ENCODE measurements around the gene FAM114A2. TPM values are rescaled to one million over a fixed set of nuclear protein-coding genes. Genes with fewer than 3 reads are reported as not detected.

Gene FAM114A2
- total RNA-seq, 2 donors from 2014 or later: 29.6 to 35.0 TPM

- intact Hi-C loops (cut with DNase I): no loop called here
- no peak for DNase-seq
- ATAC-seq: no peak
Observed at GRCh38 chr5:154000703-154001102, 38.0 kb downstream of the FAM114A2 start.

GRCh38 chr5:153999995-154000394 lies 38.7 kb downstream of the FAM114A2 start:
- intact Hi-C loops (cut with DNase I): no loop called here

GRCh38 chr5:153998768-153999167 lies 39.9 kb downstream of the FAM114A2 start:
- ATAC-seq (no peak), DNase-seq (no peak)
- intact Hi-C loops (cut with DNase I): no loop called here

More at GRCh38 chr5:153999995-154000394, 38.7 kb downstream of the FAM114A2 start:
- DNase-seq (no peak), ATAC-seq (no peak)

GRCh38 chr5:153998010-153998409 lies 40.7 kb downstream of the FAM114A2 start:
- ATAC-seq: no peak
- DNase-seq: no peak
- intact Hi-C loops (cut with DNase I): no loop called here

- ATAC-seq: no peak
- intact Hi-C loops (cut with DNase I): no loop called here
- DNase-seq: no peak
Observed at GRCh38 chr5:153991168-153991567, 47.5 kb downstream of the FAM114A2 start.

GRCh38 chr5:153988510-153988909 lies 50.2 kb downstream of the FAM114A2 start:
- intact Hi-C loops (cut with DNase I): no loop called here

GRCh38 chr5:153987301-153987700 lies 51.4 kb downstream of the FAM114A2 start:
- intact Hi-C loops (cut with DNase I): no loop called here
- no peak for DNase-seq
- peak in 1 of 2 donors; percentile 30 for ATAC-seq

More at GRCh38 chr5:153988510-153988909, 50.2 kb downstream of the FAM114A2 start:
- ATAC-seq: no peak
- no peak for DNase-seq

- DNase-seq: no peak
- no peak for ATAC-seq
- intact Hi-C loops (cut with DNase I): no loop called here
Observed at GRCh38 chr5:153985498-153985897, 53.2 kb downstream of the FAM114A2 start.

- intact Hi-C loops (cut with DNase I): no loop called here
- ATAC-seq (no peak), DNase-seq (no peak)
Observed at GRCh38 chr5:153983885-153984284, 54.8 kb downstream of the FAM114A2 start.

- intact Hi-C loops (cut with DNase I): no loop called here
- DNase-seq (no peak), ATAC-seq (no peak)
Observed at GRCh38 chr5:153981905-153982605, 56.7 kb downstream of the FAM114A2 start.

- DNase-seq (no peak), ATAC-seq (no peak)
- intact Hi-C loops (cut with DNase I): loop anchor here in 1 of 2 donors (5.0 to 10.0 kb wide), 2 partner anchors 198 to 426 kb away; no protein-coding TSS in a partner anchor
Observed at GRCh38 chr5:153979028-153979783, 59.5 kb downstream of the FAM114A2 start.

GRCh38 chr5:153974813-153975163 lies 63.9 kb downstream of the FAM114A2 start:
- intact Hi-C loops (cut with DNase I): loop anchor here (1.0 to 10.0 kb wide), 4 partner anchors 203 to 431 kb away; no protein-coding TSS in a partner anchor
- ATAC-seq: peak in 1 of 2 donors; percentile 31

GRCh38 chr5:153974131-153974812 lies 64.4 kb downstream of the FAM114A2 start:
- ATAC-seq (peak; percentile 44 to 56), DNase-seq (no peak)
- intact Hi-C loops (cut with DNase I): loop anchor here (1.0 to 10.0 kb wide), 3 partner anchors 205 to 431 kb away; no protein-coding TSS in a partner anchor

More at GRCh38 chr5:153974813-153975163, 63.9 kb downstream of the FAM114A2 start:
- no peak for DNase-seq

GRCh38 chr5:153972240-153972639 lies 66.5 kb downstream of the FAM114A2 start:
- no peak for ATAC-seq
- intact Hi-C loops (cut with DNase I): loop anchor here in 1 of 2 donors (10.0 kb wide), 1 partner anchor 433 kb away; no protein-coding TSS in a partner anchor
- DNase-seq: no peak

GRCh38 chr5:153970496-153970895 lies 68.2 kb downstream of the FAM114A2 start:
- no peak for DNase-seq
- no peak for ATAC-seq
- intact Hi-C loops (cut with DNase I): loop anchor here in 1 of 2 donors (10.0 kb wide), 1 partner anchor 434 kb away; no protein-coding TSS in a partner anchor

- intact Hi-C loops (cut with DNase I): loop anchor here in 1 of 2 donors (5.0 kb wide), 1 partner anchor 1437 kb away; no protein-coding TSS in a partner anchor
- DNase-seq: no peak
- ATAC-seq: no peak
Observed at GRCh38 chr5:153969563-153969895, 69.2 kb downstream of the FAM114A2 start.

GRCh38 chr5:153968761-153969562 lies 69.7 kb downstream of the FAM114A2 start:
- DNase-seq: no peak
- intact Hi-C loops (cut with DNase I): loop anchor here in 1 of 2 donors (5.0 kb wide), 1 partner anchor 1437 kb away; no protein-coding TSS in a partner anchor
- no peak for ATAC-seq

GRCh38 chr5:153964880-153965645 lies 73.6 kb downstream of the FAM114A2 start:
- no peak for DNase-seq
- intact Hi-C loops (cut with DNase I): loop anchor here (2.0 to 5.0 kb wide), 4 partner anchors 468 to 1433 kb away; no protein-coding TSS in a partner anchor
- peak; percentile 83 to 85 for ATAC-seq
